Measurements from ENCODE around the gene SULT1E1. TPM values are rescaled to one million over a fixed set of nuclear protein-coding genes. Genes with fewer than 3 reads are reported as not detected.

SULT1E1 gene
- total RNA-seq, 1 experiment from 2014 or later = not detected

DNA sequence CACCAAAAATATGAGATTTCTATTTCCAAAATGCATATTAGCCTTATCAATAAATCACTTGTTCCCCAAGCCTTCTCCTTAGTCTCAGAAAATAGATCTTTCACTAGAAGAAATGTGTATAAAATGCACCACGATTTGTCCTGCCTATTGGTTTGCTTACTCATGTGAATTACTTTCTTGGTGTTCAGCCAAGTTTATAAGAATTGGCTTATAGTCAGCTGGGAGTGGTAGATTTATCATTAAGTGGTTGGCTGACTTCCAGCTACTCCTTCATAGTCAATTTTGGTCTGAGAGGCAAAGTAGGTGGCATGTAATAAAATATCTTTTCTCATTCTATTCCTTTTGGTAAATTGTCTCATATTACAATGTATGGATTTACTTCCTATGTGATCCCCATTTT, 1.3 kb downstream of the SULT1E1 start:
- ChIA-PET CTCF (no interaction called here), POLR2A (no interaction called here)
- Mint-ChIP-seq H3K4me3 (no peak overlapping the region), H3K4me1 (no peaks in the 10 kb centered on the region), H3K27ac (no peak overlapping the region), H3K27me3 (ENCODE audit: low read depth) (no peaks in the 10 kb centered on the region), H3K9me3 (no peaks in the 10 kb centered on the region), H3K36me3 (no peaks in the 10 kb centered on the region)
- DNase-seq (ENCODE audit: low spot score) (no peak), ATAC-seq (no peak)
- TF ChIP-seq TEAD1 (CRISPR knock-in tag; IDR thresholded peaks at IDR 0.05) (no peak), TP53 (CRISPR knock-in tag; IDR thresholded peaks at IDR 0.05) (no peak), MYBL2 (CRISPR knock-in tag; IDR thresholded peaks at IDR 0.05) (no peak)
- TF ChIP-seq, protein P1, sequence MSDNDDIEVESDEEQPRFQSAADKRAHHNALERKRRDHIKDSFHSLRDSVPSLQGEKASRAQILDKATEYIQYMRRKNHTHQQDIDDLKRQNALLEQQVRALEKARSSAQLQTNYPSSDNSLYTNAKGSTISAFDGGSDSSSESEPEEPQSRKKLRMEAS (CRISPR knock-in tag; IDR thresholded peaks at IDR 0.05) = no peak
- TF ChIP-seq, protein P2, sequence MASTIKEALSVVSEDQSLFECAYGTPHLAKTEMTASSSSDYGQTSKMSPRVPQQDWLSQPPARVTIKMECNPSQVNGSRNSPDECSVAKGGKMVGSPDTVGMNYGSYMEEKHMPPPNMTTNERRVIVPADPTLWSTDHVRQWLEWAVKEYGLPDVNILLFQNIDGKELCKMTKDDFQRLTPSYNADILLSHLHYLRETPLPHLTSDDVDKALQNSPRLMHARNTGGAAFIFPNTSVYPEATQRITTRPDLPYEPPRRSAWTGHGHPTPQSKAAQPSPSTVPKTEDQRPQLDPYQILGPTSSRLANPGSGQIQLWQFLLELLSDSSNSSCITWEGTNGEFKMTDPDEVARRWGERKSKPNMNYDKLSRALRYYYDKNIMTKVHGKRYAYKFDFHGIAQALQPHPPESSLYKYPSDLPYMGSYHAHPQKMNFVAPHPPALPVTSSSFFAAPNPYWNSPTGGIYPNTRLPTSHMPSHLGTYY (CRISPR knock-in tag; IDR thresholded peaks at IDR 0.05) = no peak

DNA sequence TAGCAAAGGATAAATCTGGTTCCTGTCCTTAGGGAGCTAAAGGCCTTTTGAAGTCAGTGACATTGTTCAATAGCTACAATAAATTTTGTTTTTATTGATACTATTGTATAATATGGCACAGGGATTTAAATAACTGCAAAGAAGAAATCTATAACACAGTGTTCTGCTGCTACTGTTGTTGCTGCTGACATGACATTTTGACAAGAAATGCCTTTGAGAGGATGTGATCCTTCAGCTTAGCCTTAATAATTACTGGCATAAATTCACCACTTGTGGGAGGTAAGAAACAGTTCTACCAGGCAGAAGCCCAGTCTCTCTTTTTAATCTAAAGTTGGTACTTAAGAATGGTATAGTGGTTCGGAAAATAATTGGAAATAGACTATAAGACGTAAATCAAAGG, 4.1 kb downstream of the SULT1E1 start:
- Mint-ChIP-seq H3K9me3 (peaks cover 7% of the 10 kb centered on the region; the same call in 1 of the 2 replicates), H3K4me3 (no peak overlapping the region), H3K4me1 (no peaks in the 10 kb centered on the region), H3K27me3 (ENCODE audit: low read depth) (no peaks in the 10 kb centered on the region), H3K27ac (no peak overlapping the region), H3K36me3 (no peaks in the 10 kb centered on the region)
- no peak for TF ChIP-seq ATF1 (CRISPR knock-in tag; IDR thresholded peaks at IDR 0.05)
- TF ChIP-seq ZNF138 (CRISPR knock-in tag; conservative IDR thresholded peaks at IDR 0.05) = no peak
- no peak for TF ChIP-seq OVOL2 (CRISPR knock-in tag; IDR thresholded peaks at IDR 0.05; ENCODE audit: borderline replicate concordance)
- TF ChIP-seq, protein P3, sequence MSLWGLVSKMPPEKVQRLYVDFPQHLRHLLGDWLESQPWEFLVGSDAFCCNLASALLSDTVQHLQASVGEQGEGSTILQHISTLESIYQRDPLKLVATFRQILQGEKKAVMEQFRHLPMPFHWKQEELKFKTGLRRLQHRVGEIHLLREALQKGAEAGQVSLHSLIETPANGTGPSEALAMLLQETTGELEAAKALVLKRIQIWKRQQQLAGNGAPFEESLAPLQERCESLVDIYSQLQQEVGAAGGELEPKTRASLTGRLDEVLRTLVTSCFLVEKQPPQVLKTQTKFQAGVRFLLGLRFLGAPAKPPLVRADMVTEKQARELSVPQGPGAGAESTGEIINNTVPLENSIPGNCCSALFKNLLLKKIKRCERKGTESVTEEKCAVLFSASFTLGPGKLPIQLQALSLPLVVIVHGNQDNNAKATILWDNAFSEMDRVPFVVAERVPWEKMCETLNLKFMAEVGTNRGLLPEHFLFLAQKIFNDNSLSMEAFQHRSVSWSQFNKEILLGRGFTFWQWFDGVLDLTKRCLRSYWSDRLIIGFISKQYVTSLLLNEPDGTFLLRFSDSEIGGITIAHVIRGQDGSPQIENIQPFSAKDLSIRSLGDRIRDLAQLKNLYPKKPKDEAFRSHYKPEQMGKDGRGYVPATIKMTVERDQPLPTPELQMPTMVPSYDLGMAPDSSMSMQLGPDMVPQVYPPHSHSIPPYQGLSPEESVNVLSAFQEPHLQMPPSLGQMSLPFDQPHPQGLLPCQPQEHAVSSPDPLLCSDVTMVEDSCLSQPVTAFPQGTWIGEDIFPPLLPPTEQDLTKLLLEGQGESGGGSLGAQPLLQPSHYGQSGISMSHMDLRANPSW (CRISPR knock-in tag; conservative IDR thresholded peaks at IDR 0.05; ENCODE audit: low read depth) = no peak
- no peak for TF ChIP-seq ETV6 (CRISPR knock-in tag; IDR thresholded peaks at IDR 0.05)
- TF ChIP-seq, protein P4, sequence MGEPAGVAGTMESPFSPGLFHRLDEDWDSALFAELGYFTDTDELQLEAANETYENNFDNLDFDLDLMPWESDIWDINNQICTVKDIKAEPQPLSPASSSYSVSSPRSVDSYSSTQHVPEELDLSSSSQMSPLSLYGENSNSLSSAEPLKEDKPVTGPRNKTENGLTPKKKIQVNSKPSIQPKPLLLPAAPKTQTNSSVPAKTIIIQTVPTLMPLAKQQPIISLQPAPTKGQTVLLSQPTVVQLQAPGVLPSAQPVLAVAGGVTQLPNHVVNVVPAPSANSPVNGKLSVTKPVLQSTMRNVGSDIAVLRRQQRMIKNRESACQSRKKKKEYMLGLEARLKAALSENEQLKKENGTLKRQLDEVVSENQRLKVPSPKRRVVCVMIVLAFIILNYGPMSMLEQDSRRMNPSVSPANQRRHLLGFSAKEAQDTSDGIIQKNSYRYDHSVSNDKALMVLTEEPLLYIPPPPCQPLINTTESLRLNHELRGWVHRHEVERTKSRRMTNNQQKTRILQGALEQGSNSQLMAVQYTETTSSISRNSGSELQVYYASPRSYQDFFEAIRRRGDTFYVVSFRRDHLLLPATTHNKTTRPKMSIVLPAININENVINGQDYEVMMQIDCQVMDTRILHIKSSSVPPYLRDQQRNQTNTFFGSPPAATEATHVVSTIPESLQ (CRISPR knock-in tag; IDR thresholded peaks at IDR 0.05) = no peak
- DNase-seq (ENCODE audit: low spot score) = no peak
- no peak for ATAC-seq
- POLR2A ChIA-PET = no interaction called here
- CTCF ChIA-PET = no interaction called here

DNA sequence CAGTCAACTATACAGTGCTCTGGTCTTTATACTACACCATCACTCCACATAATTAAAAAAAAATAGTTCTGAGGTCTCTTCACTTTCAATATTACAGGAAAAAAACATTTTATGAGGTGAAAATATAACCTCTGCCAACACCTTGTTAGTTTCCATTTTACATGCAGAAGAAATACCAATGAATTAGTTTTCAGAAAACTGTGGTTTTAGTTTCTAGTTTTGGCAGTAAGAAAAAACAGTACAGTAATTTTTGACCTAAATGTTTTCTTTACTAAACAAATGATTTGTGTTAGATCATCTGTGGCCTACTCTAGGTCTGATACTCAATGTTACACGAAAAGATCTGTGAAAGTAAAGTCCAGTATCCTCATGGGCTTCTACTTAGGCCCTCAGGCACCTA, 10.0 kb downstream of the SULT1E1 start:
- TF ChIP-seq HMGA2 (CRISPR knock-in tag; IDR thresholded peaks at IDR 0.05) (no peak), JUN (CRISPR knock-in tag; IDR thresholded peaks at IDR 0.05) (no peak)
- TF ChIP-seq, protein P5, sequence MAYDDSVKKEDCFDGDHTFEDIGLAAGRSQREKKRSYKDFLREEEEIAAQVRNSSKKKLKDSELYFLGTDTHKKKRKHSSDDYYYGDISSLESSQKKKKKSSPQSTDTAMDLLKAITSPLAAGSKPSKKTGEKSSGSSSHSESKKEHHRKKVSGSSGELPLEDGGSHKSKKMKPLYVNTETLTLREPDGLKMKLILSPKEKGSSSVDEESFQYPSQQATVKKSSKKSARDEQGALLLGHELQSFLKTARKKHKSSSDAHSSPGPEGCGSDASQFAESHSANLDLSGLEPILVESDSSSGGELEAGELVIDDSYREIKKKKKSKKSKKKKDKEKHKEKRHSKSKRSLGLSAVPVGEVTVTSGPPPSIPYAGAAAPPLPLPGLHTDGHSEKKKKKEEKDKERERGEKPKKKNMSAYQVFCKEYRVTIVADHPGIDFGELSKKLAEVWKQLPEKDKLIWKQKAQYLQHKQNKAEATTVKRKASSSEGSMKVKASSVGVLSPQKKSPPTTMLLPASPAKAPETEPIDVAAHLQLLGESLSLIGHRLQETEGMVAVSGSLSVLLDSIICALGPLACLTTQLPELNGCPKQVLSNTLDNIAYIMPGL (CRISPR knock-in tag; IDR thresholded peaks at IDR 0.05) = no peak
- TF ChIP-seq, protein P6, sequence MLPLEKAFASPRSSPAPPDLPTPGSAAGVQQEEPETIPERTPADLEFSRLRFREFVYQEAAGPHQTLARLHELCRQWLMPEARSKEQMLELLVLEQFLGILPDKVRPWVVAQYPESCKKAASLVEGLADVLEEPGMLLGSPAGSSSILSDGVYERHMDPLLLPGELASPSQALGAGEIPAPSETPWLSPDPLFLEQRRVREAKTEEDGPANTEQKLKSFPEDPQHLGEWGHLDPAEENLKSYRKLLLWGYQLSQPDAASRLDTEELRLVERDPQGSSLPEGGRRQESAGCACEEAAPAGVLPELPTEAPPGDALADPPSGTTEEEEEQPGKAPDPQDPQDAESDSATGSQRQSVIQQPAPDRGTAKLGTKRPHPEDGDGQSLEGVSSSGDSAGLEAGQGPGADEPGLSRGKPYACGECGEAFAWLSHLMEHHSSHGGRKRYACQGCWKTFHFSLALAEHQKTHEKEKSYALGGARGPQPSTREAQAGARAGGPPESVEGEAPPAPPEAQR (CRISPR knock-in tag; IDR thresholded peaks at IDR 0.05) = no peak
- TF ChIP-seq, protein P7, sequence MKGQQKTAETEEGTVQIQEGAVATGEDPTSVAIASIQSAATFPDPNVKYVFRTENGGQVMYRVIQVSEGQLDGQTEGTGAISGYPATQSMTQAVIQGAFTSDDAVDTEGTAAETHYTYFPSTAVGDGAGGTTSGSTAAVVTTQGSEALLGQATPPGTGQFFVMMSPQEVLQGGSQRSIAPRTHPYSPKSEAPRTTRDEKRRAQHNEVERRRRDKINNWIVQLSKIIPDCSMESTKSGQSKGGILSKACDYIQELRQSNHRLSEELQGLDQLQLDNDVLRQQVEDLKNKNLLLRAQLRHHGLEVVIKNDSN (CRISPR knock-in tag; IDR thresholded peaks at IDR 0.05) = no peak

More for the DNA sequence above, 10.0 kb downstream of the SULT1E1 start:
- POLR2A ChIA-PET = no interaction called here
- CTCF ChIA-PET = no interaction called here
- H3K27ac Mint-ChIP-seq = no peak overlapping the region
- ATAC-seq = no peak
- H3K36me3 Mint-ChIP-seq = no peaks in the 10 kb centered on the region
- no peaks in the 10 kb centered on the region for H3K4me1 Mint-ChIP-seq
- no peaks in the 10 kb centered on the region for H3K27me3 Mint-ChIP-seq (ENCODE audit: low read depth)
- no peak overlapping the region for H3K4me3 Mint-ChIP-seq
- DNase-seq (ENCODE audit: low spot score) = no peak
- peaks cover 7% of the 10 kb centered on the region; the same call in 1 of the 2 replicates for H3K9me3 Mint-ChIP-seq
